SK-N-SH (cell line): Measurements from ENCODE around the gene DOCK10. TPM values are rescaled to one million over a fixed set of nuclear protein-coding genes. Genes with fewer than 3 reads are reported as not detected.

ENCODE experiments used
- CTCF ChIA-PET: fragments of 300-600, 350-600 bp; formaldehyde crosslinking; extraction: SDS; loops from one replicate; lab custom pipeline; 2021; lab: Yijun Ruan, JAX
- POLR2A ChIA-PET: fragments of 350-600 bp; sonication (Branson Sonifier 250); formaldehyde crosslinking; extraction: SDS; loops from one replicate; lab custom pipeline; 2020; ENCODE audit warnings: antibody characterized with exemption, inconsistent platforms; lab: Yijun Ruan, JAX
- DNase-seq: peaks from one replicate; pipeline ENCODE4 v3.0.0; 2012
- H2AFZ ChIP-seq: fragments of 200-600 bp; sonication (generic); 2 replicates; pipeline ENCODE4 v1.8.1; 2016; ENCODE audit warnings: antibody characterized with exemption, mild to moderate bottlenecking, low read depth
- H3F3A ChIP-seq: fragments of 200-600 bp; sonication (generic); replicated peaks from 2 replicates; pipeline ENCODE3; 2016; ENCODE audit warnings: antibody characterized with exemption, mild to moderate bottlenecking; ENCODE audit not compliant: insufficient read depth
- H3K27ac ChIP-seq, 2 experiments: fragments of 200-500 bp in 1 of 2; fragments of 200-600 bp in 1 of 2; sonication (Bioruptor generic) in 1 of 2; sonication (generic), shearing (Covaris generic) in 1 of 2; 2 replicates each; pipeline versions ENCODE4 v1.5.1 to v1.6.1; 2014 to 2016; ENCODE audit warnings: low read depth in 2 of 2, inconsistent platforms in 1 of 2, low read length in 1 of 2, mild to moderate bottlenecking in 1 of 2, mixed read lengths in 1 of 2
- H3K27me3 ChIP-seq: fragments of 200-600 bp; sonication (generic), shearing (Covaris generic); 2 replicates; pipeline ENCODE4 v1.6.1; 2016; ENCODE audit warnings: mixed run types; ENCODE audit not compliant: insufficient read depth
- H3K36me3 ChIP-seq, 2 experiments: fragments of 200-500 bp in 1 of 2; fragments of 200-600 bp in 1 of 2; sonication (Bioruptor generic) in 1 of 2; sonication (generic) in 1 of 2; replicated peaks in 1 of 2; 2 replicates each; pipeline versions ENCODE3 to v1.5.1; 2014 to 2016; ENCODE audit warnings: low read length in 1 of 2, mild to moderate bottlenecking in 1 of 2; ENCODE audit not compliant: insufficient read depth in 2 of 2, control insufficient read depth in 1 of 2
- H3K4me1 ChIP-seq, 2 experiments: fragments of 200-500 bp in 1 of 2; fragments of 200-600 bp in 1 of 2; sonication (Bioruptor generic) in 1 of 2; sonication (generic), shearing (Covaris generic) in 1 of 2; 2 replicates each; pipeline versions ENCODE4 v1.5.1 to v1.6.1; 2014 to 2016; ENCODE audit warnings: low read depth in 1 of 2, low read length in 1 of 2, mixed run types in 1 of 2; ENCODE audit not compliant: insufficient read depth in 2 of 2, control insufficient read depth in 1 of 2
- H3K4me2 ChIP-seq: fragments of 200-600 bp; sonication (generic), shearing (Covaris generic); 2 replicates; pipeline ENCODE4 v1.6.1; 2017; ENCODE audit warnings: mixed run types
- H3K4me3 ChIP-seq, 2 experiments: fragments of 200-500 bp in 1 of 2; fragments of 200-600 bp in 1 of 2; sonication (Bioruptor generic) in 1 of 2; sonication (generic), shearing (Covaris generic) in 1 of 2; 2 replicates each; pipeline versions ENCODE4 v1.5.1 to v1.8.1; 2014 to 2016; ENCODE audit warnings: low read depth in 2 of 2, inconsistent platforms in 1 of 2, low read length in 1 of 2, mild to moderate bottlenecking in 1 of 2, mixed read lengths in 1 of 2, moderate library complexity in 1 of 2
- H3K79me2 ChIP-seq: fragments of 200-600 bp; sonication (generic); 2 replicates; pipeline ENCODE4 v1.8.1; 2017; ENCODE audit warnings: mild to moderate bottlenecking; ENCODE audit not compliant: insufficient read depth
- H3K9ac ChIP-seq: fragments of 200-600 bp; sonication (generic); 2 replicates; pipeline ENCODE4 v1.6.1; 2017; ENCODE audit warnings: mixed run types
- H3K9me2 ChIP-seq: fragments of 200-600 bp; sonication (generic); 2 replicates; pipeline ENCODE4 v1.6.1; 2017; ENCODE audit warnings: mixed run types
- H3K9me3 ChIP-seq: fragments of 200-600 bp; sonication (generic); 2 replicates; pipeline ENCODE4 v1.6.1; 2017; ENCODE audit warnings: mixed run types, mild to moderate bottlenecking, moderate library complexity
- H4K20me1 ChIP-seq: fragments of 200-600 bp; sonication (generic); 2 replicates; pipeline ENCODE4 v1.6.1; 2017; ENCODE audit warnings: mild to moderate bottlenecking, mixed run types; ENCODE audit not compliant: insufficient read depth
- CHD2 ChIP-seq: fragments of 150-350 bp; IDR thresholded peaks from 2 replicates; pipeline ENCODE4 v1.6.1; 2018; ENCODE audit warnings: low read length; ENCODE audit not compliant: partially characterized antibody
- EP300 ChIP-seq, 2 experiments: IDR thresholded peaks; 2 replicates each; pipeline versions ENCODE4 v1.4.0 to v1.6.1; 2012; ENCODE audit warnings: borderline replicate concordance in 1 of 2, low read depth in 1 of 2, low read length in 1 of 2
- EZH2phosphoT487 ChIP-seq: fragments of 200-600 bp; sonication (generic); IDR thresholded peaks from 2 replicates; pipeline ENCODE4 v1.6.1; 2017; ENCODE audit warnings: low read depth, mixed run types, mild to moderate bottlenecking, antibody characterized with exemption, moderate library complexity, borderline replicate concordance
- FOSL2 ChIP-seq: IDR thresholded peaks from 2 replicates; pipeline ENCODE4 v1.4.0; 2012; ENCODE audit warnings: low read depth, mild to moderate bottlenecking, moderate library complexity, borderline replicate concordance
- FOXJ3 ChIP-seq: sonication (generic); formaldehyde crosslinking; IDR thresholded peaks from 2 replicates; pipeline ENCODE4 v1.5.1; 2020; ENCODE audit warnings: mild to moderate bottlenecking, missing genetic modification reagents
- GABPA ChIP-seq: IDR thresholded peaks from 2 replicates; pipeline ENCODE4 v1.4.0; 2012; ENCODE audit warnings: low read depth, mild to moderate bottlenecking
- IRF3 ChIP-seq: fragments of 150-350 bp; IDR thresholded peaks from 2 replicates; pipeline ENCODE4 v1.6.1; 2016; ENCODE audit warnings: mild to moderate bottlenecking, low read depth, low read length
- MEF2A ChIP-seq: IDR thresholded peaks from 2 replicates; pipeline ENCODE4 v1.4.0; 2012; ENCODE audit warnings: low read depth, borderline replicate concordance
- NFIC ChIP-seq: IDR thresholded peaks from 2 replicates; pipeline ENCODE4 v1.4.0; 2012; ENCODE audit warnings: borderline replicate concordance
- NRF1 ChIP-seq: IDR thresholded peaks from 2 replicates; pipeline ENCODE4 v1.6.1; 2012; ENCODE audit warnings: low read depth, mild to moderate bottlenecking, low read length
- PBX3 ChIP-seq: IDR thresholded peaks from 2 replicates; pipeline ENCODE4; 2012
- POLR2AphosphoS5 ChIP-seq: IDR thresholded peaks from 2 replicates; pipeline ENCODE4 v1.6.1; 2012; ENCODE audit warnings: low read depth, low read length
- RCOR1 ChIP-seq: fragments of 150-350 bp; IDR thresholded peaks from 2 replicates; pipeline ENCODE4 v1.6.1; 2017; ENCODE audit warnings: antibody characterized with exemption, low read length
- REST ChIP-seq: IDR thresholded peaks from 2 replicates; pipeline ENCODE4 v1.6.1; 2012; ENCODE audit warnings: mild to moderate bottlenecking, low read depth, low read length, moderate library complexity
- RFX5 ChIP-seq: IDR thresholded peaks from 2 replicates; pipeline ENCODE4 v1.6.1; 2012; ENCODE audit warnings: mild to moderate bottlenecking, improper control_type of control experiment, low read length
- SMC3 ChIP-seq: IDR thresholded peaks from 2 replicates; pipeline ENCODE4 v1.6.1; 2012; ENCODE audit warnings: low read depth, low read length, improper control_type of control experiment
- USF1 ChIP-seq: IDR thresholded peaks from 2 replicates; pipeline ENCODE4 v1.4.0; 2012; ENCODE audit warnings: low read depth, borderline replicate concordance
- USF2 ChIP-seq: fragments of 150-350 bp; IDR thresholded peaks from 2 replicates; pipeline ENCODE4 v1.6.1; 2017; ENCODE audit warnings: antibody characterized with exemption, low read length, low read depth, borderline replicate concordance
- YY1 ChIP-seq: IDR thresholded peaks from 2 replicates; pipeline ENCODE4 v1.4.0; 2012; ENCODE audit warnings: low read depth, mild to moderate bottlenecking
- ZBTB33 ChIP-seq: IDR thresholded peaks from 2 replicates; pipeline ENCODE4 v1.4.0; 2012; ENCODE audit warnings: low read depth, borderline replicate concordance
- WGBS: methylation state at CpG from one replicate; pipeline ENCODE4 v1.1.6; 2017; ENCODE audit warnings: low lambda C conversion rate; 5-methylcytosine and 5-hydroxymethylcytosine counted together
- polyA plus RNA-seq, 3 experiments: library from polyadenylated mRNA; depleted of rRNA; stranded (reverse); fragments of >200 nt; gene quantifications; 2 replicates each; pipeline ENCODE4 v1.2.3, GENCODE V29; 2012

DOCK10 gene
- polyA plus RNA-seq, 1 of the 3 experiments (the other 2 are of a cell fraction), result 24.1 TPM

GRCh38 chr2:224836263-224836662, 206.0 kb downstream of the DOCK10 start (continued):
- TF ChIP-seq EP300 (IDR thresholded peaks at IDR 0.05; ENCODE audit: borderline replicate concordance in 1 of 2, low read depth in 1 of 2, low read length in 1 of 2) (peak in 1 of 2 experiments; percentile 80; a peak in 1 of 4 replicates), USF2 (no peak)

GRCh38 chr2:224835405-224835804, 206.9 kb downstream of the DOCK10 start:
- CTCF ChIA-PET, result interaction anchor here (1.0 to 1.3 kb wide), 2 partner anchors 10 to 467 kb away, joined by 3 to 4 read pairs; no protein-coding TSS in a partner anchor
- no peak for DNase-seq
- H4K20me1 ChIP-seq, result no peaks in the 10 kb centered on the region
- TF ChIP-seq USF1 (no peak), FOXJ3 (no peak), NRF1 (no peak), CHD2 (no peak), YY1 (no peak), GABPA (no peak), RCOR1 (no peak), ZBTB33 (no peak), SMC3 (no peak), IRF3 (no peak), POLR2AphosphoS5 (no peak), FOSL2 (no peak), USF2 (no peak), MEF2A (no peak), EZH2phosphoT487 (no peak), NFIC (no peak), RFX5 (no peak), PBX3 (no peak), REST (no peak)
- H3K27me3 ChIP-seq, result no peaks in the 10 kb centered on the region
- peaks cover 0 to 62% of the 10 kb centered on the region in 2 experiments for H3K36me3 ChIP-seq
- no peaks in the 10 kb centered on the region for H3K9me3 ChIP-seq
- H3K79me2 ChIP-seq, result no peaks in the 10 kb centered on the region
- WGBS, result 99% methylated on average over 6 of the region's 6 CpGs
- peaks cover 37% of the 10 kb centered on the region for H3F3A ChIP-seq
- H3K4me2 ChIP-seq, result no peak overlapping the region
- H3K9me2 ChIP-seq, result no peaks in the 10 kb centered on the region
- no peak overlapping the region for H2AFZ ChIP-seq
- POLR2A ChIA-PET, result no interaction called here
- H3K9ac ChIP-seq, result no peak overlapping the region
- H3K4me3 ChIP-seq, result no peak overlapping the region
- H3K27ac ChIP-seq, result no peak overlapping the region
- peaks cover 8 to 18% of the 10 kb centered on the region in 2 experiments; a peak in 3 of 4 replicates for H3K4me1 ChIP-seq
